ENCODE measurements around the gene SCYGR8.

The SCYGR8 gene

DNA sequence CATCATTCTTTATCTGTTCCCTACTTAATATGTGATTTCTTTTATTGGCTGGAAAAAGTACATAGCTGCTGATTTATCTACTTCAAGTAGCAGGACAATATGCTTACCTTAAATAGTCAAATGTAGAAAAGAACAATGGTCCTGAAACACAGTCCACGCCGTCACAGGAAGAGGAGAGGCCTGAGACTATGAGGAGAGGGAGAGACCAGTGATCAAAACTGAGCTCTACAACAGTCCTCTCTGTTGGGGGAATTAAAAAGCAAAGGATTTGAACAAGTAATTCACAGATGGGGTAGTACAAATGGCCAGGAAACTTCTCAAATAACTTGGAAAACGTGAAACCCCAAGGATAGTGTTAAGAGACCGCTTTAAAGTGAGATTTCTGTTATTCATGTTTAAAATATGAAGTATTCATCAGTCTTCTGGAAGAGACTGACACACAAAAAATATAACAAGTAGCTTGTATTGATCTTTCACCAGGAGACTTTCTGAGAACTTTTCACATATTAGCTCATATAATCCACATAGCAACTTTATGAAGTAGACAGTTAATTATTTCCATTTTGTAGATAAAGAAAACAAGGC, 20.2 kb downstream of the SCYGR8 start:
- no peak for DNase-seq

DNA sequence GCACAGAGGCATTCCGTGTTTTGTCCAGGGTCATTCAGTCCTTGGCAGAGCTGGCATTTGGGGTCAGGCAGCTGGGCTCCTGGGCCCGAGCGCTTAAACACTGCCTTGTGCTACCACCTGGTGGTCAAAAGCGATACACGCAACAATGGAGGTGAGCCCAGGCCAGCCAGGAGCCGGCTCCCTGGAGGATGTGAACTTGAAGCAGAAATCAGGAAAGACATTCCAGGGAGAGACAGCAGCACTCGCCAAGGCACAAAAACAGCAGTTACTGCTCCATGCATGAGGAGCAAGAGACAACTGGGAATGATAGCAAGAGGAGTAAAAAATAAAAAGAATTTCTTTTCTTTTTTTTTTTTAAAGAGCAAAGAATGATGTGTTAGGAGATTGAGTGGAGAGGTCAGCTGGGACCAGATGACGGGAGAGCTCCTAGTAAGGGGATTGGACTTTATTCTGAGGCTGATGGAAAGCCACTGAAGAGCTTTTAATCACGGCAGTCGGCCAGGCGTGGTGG, 20.7 kb downstream of the SCYGR8 start:
- DNase-seq = no peak

DNA sequence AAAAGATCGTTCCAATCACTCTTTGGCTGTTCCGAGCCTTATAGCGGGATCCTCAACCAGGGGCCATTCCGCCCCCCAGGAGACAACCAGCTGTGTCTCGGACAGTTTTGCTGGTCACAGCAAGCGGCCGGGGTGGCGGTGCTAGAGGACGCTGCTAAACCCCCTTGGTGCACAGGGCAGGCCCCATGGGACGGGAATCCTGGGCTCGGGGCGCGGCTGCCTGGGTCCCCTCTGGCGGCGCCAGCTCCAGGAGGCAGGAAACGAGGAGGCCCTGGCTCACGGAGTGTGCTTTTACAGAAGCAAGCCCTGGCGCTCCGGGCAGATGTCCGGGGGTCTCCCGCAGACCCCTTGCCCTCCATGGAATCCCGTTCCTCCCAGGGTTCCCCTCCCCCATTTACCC, 22.1 kb downstream of the SCYGR8 start:
- no peak for DNase-seq

DNA sequence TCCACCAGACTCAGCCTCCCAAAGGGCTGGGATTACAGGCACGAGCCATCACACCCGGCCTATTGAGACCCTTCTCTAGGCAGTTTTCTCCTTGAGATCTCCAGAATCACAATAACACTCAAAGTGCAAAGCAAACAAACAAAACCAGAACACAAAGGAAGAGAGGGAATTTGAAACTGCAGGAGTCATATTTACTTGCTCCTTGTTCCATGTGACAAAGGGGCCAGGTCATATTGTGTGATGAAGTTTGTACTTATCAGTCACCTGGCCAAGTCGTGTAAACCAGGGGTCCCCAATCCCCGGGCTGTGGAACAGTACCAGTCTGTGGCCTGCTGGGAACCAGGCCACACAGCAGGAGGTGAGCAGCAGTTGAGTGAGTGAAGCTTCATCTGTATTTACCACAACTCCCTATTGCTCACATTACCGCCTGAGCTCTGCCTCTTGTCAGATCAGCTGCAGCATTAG, 26.5 kb downstream of the SCYGR8 start:
- DNase-seq = no peak

DNA sequence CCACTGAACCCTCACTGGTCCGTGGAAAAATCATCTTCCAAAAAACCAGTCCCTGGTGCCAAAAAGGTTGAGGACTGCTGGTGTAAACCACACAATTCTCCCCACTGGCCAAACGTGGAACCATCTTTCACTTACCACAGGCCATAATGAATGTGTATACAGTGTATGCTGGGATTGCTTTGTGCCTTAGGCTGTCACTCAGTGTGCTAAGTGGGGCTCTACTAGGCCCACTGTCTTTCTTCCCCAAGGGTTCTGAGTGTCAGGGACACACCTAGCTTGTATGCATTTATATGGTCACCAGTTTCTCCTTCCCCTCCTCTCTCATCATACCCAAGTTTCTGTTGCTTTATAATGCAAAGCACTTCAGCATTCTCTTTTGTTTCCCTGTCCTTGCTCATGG, 27.2 kb downstream of the SCYGR8 start:
- no peak for DNase-seq

DNA sequence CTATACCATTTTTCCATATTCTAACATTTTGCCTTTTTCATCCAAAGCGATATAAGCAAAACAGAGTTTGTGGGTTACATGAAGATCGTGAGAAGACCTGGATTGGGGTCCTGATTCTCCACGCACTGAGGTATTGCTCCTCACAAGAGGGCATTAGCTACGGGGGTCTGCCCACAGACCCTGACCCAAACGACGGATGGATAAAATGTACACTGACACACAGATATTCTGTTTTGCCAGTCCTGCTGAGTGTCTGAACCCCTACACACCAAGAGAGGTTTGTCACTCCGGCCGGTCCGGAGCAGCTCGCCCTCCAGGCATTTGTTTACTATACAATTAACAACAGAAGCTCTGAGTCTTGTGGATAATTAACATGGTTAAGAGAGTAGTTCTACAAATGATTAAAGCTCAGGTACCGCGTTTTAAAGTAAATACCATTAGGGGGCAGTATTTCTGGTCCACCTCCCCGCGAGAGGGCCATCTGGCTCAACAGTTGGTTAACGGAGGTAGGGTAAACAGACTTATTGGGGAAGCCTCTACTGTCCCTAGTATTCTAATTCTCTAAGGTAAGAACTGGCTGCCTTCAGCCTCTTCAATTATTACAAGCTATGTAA, 28.4 kb downstream of the SCYGR8 start:
- DNase-seq = no peak

DNA sequence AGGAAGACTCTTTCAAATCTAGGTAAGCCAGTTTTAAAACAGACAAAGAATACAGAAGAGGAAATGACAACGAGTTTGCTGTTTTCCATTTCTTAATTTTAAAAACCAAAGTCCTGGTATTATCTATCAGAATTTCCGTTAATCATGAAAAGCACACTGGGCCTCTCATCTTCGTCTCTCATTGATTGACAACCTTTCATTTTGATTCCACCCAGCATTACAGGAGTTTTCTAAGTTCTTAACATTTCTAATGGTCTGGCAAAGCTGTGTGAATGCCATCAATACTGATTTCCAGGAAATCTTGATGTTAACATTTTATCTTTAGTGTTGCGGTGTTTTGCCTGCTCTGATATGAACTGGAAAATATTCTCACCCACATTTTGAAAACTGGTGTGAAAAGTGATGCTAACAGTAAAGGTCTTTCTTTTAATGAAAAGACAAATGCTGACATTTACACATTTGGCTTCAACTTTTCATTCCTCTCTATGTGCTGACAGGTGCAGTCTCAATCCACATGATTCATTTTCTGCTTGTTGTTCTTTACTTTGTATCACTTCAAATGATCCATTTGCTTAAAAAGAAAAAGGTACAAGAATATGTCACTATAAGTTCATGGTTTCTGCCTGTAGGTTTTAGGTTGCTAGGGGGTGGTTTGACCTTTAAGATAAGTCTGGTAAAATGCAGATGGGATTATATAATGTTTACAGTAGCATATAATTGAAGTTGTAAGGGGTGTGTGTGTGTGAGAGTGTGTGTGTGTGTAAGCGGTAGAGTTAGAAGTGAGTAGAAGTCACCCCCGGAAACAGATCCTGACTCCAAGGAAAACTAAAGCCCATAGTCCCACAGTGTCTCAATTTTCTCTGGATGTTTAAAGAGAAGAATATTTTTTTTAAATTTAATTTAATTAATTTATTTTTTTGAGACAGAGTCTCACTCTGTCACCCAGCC, 29.5 kb downstream of the SCYGR8 start:
- no peak for DNase-seq

DNA sequence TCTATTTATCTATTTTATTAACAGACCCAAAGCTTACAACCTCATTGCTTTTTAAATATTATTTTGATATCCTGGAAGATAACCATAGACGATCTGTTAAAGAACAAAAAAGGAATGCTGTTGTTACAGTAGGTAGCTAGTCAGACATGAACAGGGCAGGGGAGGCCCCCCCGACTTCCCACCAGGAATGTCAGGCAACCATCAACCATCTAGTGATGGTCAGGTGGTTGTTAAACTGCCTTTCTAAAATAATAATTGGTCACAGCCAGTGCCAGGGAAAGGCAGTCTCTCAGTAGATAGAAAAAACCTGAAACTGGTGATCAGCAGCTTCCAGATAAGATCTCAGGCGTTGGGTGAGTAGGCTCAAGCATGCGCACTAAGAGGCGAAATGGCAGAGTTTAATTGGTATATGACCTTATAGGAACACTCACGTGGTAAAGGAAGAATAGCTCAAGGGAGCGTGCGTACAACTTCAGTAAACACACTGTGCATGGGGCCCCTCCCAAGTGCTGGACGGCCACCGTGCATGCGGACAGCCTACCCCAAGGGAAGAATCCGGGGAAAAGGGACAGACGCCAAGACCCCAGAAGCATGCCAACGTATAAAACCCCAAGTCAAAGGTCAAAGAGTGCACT, 35.4 kb downstream of the SCYGR8 start:
- no peak for DNase-seq

DNA sequence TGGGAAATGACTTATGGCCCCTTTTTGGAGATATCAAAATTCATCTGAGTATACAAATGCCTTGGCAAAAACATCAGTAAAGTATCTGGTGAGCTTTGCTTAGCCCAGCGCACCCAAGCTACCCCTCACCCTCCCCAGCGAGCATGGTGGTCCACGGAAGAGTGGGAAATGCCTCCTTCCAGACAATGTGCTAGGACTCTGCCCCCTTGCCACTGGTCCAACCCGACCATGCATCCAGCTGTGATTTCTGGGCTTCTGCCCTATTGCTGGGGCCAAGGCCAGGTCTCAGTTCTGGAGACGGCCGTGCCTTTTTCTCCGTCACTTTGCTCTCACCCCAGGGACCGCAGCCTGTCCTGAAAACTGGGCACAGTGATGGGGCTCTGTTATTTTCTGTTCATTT, 36.1 kb downstream of the SCYGR8 start:
- DNase-seq = no peak

DNA sequence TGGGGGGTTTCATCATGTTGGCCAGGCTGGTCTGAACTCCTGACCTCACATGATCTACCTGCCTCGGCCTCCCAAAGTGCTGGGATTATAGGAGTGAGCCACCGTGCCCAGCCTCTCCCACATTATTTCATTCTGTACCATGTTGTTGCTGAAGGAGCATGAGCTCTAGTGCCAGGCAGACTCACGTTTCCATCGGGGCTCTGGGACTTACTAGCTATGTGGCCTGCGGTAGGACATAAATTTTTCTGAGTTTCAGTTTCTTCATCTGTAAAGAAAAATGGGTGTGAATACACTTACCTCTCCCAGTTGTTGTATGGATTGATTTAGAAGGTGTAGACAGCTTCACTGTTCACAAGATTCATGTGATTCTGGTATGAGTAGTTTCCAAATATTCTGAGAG, 37.1 kb downstream of the SCYGR8 start:
- no peak for DNase-seq

DNA sequence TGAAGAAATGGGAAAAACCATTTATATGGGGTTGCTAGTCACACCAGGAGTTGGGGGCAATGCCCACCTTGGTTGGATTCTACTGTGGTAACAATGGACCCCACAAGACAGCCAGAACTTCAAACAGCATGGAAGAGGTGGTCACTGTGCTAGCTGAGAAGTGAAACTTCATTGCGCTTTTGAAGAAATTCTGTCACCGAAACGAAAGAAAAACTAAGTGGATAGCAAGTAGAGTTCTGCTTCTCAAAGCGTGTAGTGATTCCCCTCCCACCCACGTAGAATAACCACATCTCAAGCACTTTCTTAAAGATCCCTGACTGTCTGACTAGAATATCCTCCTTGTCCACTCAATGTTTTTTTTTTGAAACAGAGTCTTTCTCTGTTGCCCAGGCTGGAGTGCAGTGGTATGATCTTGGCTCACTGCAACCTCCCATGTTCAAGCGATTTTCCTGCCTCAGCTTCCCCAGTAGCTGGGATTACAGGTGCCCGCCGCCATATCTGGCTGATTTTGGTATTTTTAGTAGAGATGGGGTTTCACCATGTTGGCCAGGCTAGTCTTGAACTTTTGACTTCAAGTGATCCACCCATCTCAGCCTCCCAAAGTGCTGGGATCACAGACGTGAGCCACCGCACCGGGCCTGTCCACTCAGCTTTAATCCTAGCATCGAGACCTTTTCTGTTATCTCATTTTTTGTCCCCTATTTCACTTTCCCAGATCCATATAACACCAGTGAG, 37.9 kb downstream of the SCYGR8 start:
- DNase-seq = no peak

DNA sequence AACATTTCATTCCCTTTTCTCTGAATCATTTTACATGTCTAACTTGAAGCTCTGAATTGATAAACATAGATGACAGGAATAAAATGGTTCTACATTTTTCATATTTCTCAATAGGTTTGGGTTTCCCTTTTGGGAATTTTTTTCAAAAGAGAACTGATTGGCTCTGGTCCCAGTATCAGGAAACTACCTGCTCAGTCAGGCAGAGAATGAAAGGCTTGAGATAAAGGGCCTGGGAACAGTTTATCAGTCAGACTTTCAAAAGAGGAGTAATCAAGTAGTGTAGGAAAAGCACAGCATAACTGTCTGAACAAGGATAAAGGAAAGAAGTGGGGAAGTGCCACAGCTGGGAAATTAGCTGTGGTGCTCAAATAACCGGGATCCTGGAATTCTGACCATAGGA, 39.6 kb downstream of the SCYGR8 start:
- no peak for DNase-seq

DNA sequence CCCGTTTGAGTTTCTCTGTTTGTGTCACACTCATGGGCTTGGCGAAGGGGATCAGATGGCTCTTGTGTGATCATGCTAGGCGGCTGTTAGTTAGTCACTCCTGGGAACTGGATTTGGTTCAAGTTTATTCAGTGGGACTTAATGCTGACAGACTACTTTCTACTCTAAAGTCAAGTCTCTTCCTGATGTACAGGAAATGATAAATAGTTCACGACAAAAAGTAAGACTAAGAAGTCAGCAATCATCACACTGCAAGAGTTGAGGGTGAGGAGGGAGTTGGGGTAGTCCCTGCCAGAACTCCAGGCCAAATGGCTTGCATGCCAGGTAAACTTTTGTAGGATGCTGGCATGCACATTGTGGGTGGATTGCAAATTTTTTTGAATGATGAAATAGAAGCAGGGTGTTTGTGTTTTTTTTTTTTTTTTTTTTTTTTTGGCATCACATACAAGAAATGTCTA, 42.9 kb downstream of the SCYGR8 start:
- no peak for DNase-seq

DNA sequence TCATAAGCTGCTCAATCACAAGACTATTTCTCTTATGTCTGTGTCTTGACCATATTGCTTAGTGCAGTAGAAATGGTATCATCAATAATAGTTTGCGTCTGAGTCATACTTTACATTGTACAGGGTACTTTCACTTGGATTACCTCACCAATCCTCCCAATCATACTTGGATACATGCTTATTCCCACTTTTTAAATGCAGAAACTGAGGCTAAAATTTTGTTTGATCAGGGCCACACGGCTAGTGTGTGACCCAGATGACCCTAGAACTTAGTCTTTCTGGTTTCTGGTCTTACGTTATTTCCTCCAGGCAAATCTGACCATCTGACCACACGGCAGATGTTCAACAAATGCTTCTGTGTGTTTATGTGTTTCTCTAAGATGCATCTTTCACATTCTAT, 44.1 kb downstream of the SCYGR8 start:
- DNase-seq = no peak

DNA sequence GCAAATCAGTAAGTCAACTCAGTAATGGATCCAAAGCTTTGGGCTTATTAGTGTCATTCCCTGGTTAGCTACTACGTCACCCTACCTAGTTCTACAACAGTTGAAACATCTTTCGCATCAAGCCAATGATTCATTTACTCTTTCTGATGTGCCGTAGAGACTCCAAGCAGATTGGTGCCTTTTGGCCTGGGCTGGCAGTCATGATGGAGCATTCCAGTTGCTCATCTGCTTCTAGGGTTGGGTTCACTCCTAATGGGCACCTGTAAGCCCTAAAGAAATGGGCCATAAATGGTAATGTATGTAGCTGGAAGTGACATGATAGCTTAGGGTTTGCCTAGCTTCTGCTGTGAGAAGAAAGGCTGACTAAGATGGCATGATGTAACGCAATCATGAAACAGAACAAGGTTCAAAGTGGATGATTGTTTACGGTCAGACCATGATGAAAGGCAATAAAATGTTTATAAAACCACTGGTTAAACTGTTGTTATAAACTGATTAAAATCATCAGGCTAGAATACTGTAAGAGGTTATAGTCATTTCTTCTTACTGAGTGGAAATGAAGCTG, 47.5 kb downstream of the SCYGR8 start:
- DNase-seq = no peak
